HG03558 (cell line): ENCODE measurements around the gene CDNF.
"Not testable (repeated sequence)": the region's sequence is repeated elsewhere in the genome, so short reads cannot be mapped to it uniquely, and the experiment has no call there.

Experiments used
- ATAC-seq: cut with Tn5 transposase; IDR thresholded peaks from one replicate; pipeline ENCODE4 v1.9.1; 2021; ENCODE audit warnings: moderate number of reproducible peaks; ENCODE audit not compliant: unreplicated experiment; ENCODE audit errors: extremely low read depth

CDNF gene

GRCh38 chr10:14840178-14840577 lies 2.3 kb upstream of the CDNF start:
- no peak for ATAC-seq

- no peak for ATAC-seq
Measured at GRCh38 chr10:14839305-14839695, 1.5 kb upstream of the CDNF start.

- no peak for ATAC-seq
Measured at GRCh38 chr10:14838582-14839304, 906 bp upstream of the CDNF start.

GRCh38 chr10:14837003-14837756 lies 657 bp downstream of the CDNF start:
- ATAC-seq: no peak

GRCh38 chr10:14836208-14836607 lies 1.6 kb downstream of the CDNF start:
- ATAC-seq: no peak

- ATAC-seq: no peak
Measured at GRCh38 chr10:14833106-14833505, 4.7 kb downstream of the CDNF start.

GRCh38 chr10:14826076-14826829 lies 11.6 kb downstream of the CDNF start:
- ATAC-seq: no peak

- ATAC-seq: no peak
Measured at GRCh38 chr10:14823966-14824365, 13.9 kb downstream of the CDNF start.

GRCh38 chr10:14822879-14823755 lies 14.7 kb downstream of the CDNF start:
- ATAC-seq: no peak

- ATAC-seq: no peak
Measured at GRCh38 chr10:14821635-14822375, 16.0 kb downstream of the CDNF start.

GRCh38 chr10:14820775-14821154 lies 17.1 kb downstream of the CDNF start:
- no peak for ATAC-seq

GRCh38 chr10:14820010-14820774 lies 17.6 kb downstream of the CDNF start:
- no peak for ATAC-seq

- ATAC-seq: not testable (repeated sequence)
Measured at GRCh38 chr10:14816717-14817116, 21.1 kb downstream of the CDNF start.

GRCh38 chr10:14815681-14816080 lies 22.2 kb downstream of the CDNF start:
- ATAC-seq: no peak

GRCh38 chr10:14812271-14812670 lies 25.6 kb downstream of the CDNF start:
- ATAC-seq: no peak

GRCh38 chr10:14810969-14811953 lies 26.6 kb downstream of the CDNF start:
- ATAC-seq: no peak

GRCh38 chr10:14806318-14806717 lies 31.5 kb downstream of the CDNF start:
- ATAC-seq: no peak

GRCh38 chr10:14803827-14804226 lies 34.0 kb downstream of the CDNF start:
- no peak for ATAC-seq
